ENCODE measurements around the gene SF3A2. TPM values are rescaled to one million over a fixed set of nuclear protein-coding genes. Genes with fewer than 3 reads are reported as not detected.

SF3A2 gene
- 29.9 and 41.4 TPM in 2 replicates for total RNA-seq

GRCh38 chr19:2236314-2237050 lies at the start of gene SF3A2, which contains the start of gene PLEKHJ1:
SF3A2 (plus strand) TSS chr19:2236824; CDS start chr19:2243419, 6,595 bp downstream.
PLEKHJ1 (minus strand) TSS chr19:2236329; CDS start chr19:2236248, 81 bp downstream.

GRCh38 chr19:2249010-2249866 lies 12.6 kb downstream of the SF3A2 start, which contains the start of gene AMH:
AMH (plus strand) TSS chr19:2249323; CDS start chr19:2249333, 10 bp downstream.

DNA sequence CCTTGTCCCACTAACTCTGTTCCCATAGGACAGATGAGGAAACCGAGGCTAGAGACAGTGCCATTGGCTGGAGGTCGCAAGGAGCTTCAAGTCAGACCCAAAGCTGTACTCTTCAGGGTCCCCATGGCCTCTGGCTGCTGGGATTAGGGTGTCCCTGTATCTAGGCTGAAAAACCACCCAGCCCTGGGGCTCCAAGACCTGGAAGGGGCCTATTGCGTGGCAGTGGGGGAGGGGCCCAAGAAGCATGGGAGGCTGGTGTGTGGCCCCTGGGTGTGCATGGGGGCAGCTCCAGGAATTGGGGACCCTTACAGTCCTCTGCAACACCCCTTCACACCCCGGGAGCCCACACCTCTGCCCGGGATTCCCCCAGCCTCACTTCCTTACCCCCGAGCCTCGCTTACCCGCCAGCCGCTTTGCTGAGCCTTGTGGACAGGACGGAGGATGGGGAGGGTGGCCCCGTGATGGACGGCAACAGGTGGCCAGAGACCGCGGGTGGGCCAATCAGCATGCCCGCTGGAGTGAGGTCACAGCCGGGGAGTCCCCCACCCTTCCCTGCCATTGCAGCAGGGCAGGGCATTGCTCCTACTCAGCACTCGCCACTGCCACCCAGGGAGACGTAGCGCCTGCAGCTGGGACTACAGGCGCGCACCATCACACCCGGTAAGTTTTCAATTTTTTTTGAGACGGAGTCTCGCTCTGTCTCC lies 19.5 kb downstream of the SF3A2 start, which contains the start of gene JSRP1:
Gene JSRP1 (minus strand): TSS at position 436 of the 704 bp plus-strand sequence. CDS start 1,103 bp downstream, outside the sequence.

DNA sequence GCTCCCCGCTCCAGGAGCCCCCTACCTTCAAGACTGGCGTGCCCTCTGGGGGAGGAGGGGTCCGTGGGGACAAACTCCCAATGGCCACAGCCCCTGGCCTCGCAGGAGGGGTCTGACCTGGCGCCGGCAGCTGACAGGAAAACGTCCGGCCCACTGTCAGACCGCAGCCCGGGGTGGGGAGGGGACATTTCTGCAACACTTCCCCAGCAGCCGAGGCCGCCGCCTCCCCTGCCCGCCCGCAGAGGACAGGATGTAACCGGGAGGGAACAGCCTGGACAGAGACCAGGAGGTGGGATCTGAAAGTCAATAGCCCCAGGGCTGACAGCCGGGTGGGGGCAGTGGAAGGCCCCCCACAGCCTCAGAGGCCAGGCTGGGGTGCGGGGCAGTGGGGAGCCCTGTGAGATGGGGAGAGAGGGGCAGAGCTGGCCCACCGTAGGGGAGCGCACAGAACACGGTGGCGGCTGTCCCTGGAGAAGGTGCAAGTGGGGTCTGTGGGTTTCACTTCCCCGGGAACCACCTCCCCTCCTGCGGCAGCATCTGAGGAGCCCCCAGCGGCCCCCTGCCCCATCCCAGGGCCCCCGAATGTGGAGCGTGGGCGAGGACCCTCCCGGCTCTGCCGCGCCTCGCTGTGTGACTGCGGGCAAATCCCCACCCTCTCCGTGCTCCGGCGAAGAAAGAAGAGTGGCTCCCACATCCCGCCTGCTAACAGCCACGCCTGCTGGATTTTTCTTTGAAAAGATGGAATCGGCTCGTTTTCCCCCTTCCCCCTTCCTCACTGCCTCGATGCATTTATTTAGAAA lies 45.6 kb downstream of the SF3A2 start, which contains the start of gene PEAK3:
Gene PEAK3 (minus strand): TSS at position 114 of the 800 bp plus-strand sequence. CDS start 1,244 bp downstream, outside the sequence.

Small RNAs within 50 kb of the gene (small RNA-seq; reads per million reads assigned to genes)
- not detected for gene MIR1227 (ENCODE audit: low replicate concordance)

Other genes starting within 250 kb of the SF3A2 start
- gene BTBD2, start 221.1 kb upstream of the SF3A2 start, total RNA-seq = 58.4 and 58.6 TPM in 2 replicates
- gene MKNK2, start 185.6 kb upstream of the SF3A2 start, total RNA-seq = 49.7 and 222 TPM in 2 replicates
- 23.9 and 60.0 TPM in 2 replicates for gene MOB3A, start 140.5 kb upstream of the SF3A2 start, total RNA-seq
- 1.0 and 1.8 TPM in 2 replicates for gene IZUMO4, start 139.9 kb upstream of the SF3A2 start, total RNA-seq
- gene AP3D1, start 85.3 kb upstream of the SF3A2 start, total RNA-seq = 193 and 322 TPM in 2 replicates
- gene DOT1L, start 72.9 kb upstream of the SF3A2 start, total RNA-seq = 7.7 and 17.0 TPM in 2 replicates
- gene PLEKHJ1, start 495 bp upstream of the SF3A2 start, total RNA-seq = 40.9 and 50.4 TPM in 2 replicates
- 0.29 and 1.1 TPM in 2 replicates for gene AMH, start 12.5 kb downstream of the SF3A2 start, total RNA-seq
- 0.44 TPM in 1 of 2 replicates, not detected in the other for gene JSRP1, start 19.6 kb downstream of the SF3A2 start, total RNA-seq
- not detected in 2 replicates for gene PEAK3, start 45.4 kb downstream of the SF3A2 start, total RNA-seq
- under 0.01 TPM in 1 of 2 replicates, not detected in the other for gene LINGO3, start 71.3 kb downstream of the SF3A2 start, total RNA-seq
- gene LSM7, start 91.8 kb downstream of the SF3A2 start, total RNA-seq = 70.0 and 79.5 TPM in 2 replicates
- 39.9 and 40.9 TPM in 2 replicates for gene SPPL2B, start 91.9 kb downstream of the SF3A2 start, total RNA-seq
- gene TMPRSS9, start 123.4 kb downstream of the SF3A2 start, total RNA-seq = not detected in 2 replicates
- gene TIMM13, start 190.8 kb downstream of the SF3A2 start, total RNA-seq = 44.7 and 46.2 TPM in 2 replicates
- 30.2 and 160 TPM in 2 replicates for gene LMNB2, start 220.1 kb downstream of the SF3A2 start, total RNA-seq
- gene GADD45B, start 239.3 kb downstream of the SF3A2 start, total RNA-seq = 18.8 and 24.3 TPM in 2 replicates

Data from placental pericyte (primary cell).